Measurements from ENCODE around the gene NSUN4. TPM values are rescaled to one million over a fixed set of nuclear protein-coding genes. Genes with fewer than 3 reads are reported as not detected.

Gene NSUN4
- total and polyA plus RNA-seq, 2 of the 13 experiments (the other 11 are each of a cell fraction or from before 2014, with no cell fraction given): 21.5 to 23.5 TPM

- TF ChIP-seq ZHX2 (IDR thresholded peaks at IDR 0.05; ENCODE audit: low read depth): peak; percentile 81
- peak; percentile 69; the same call in 1 of the 2 replicates for TF ChIP-seq ZHX2 (CRISPR knock-in tag; IDR thresholded peaks at IDR 0.05; ENCODE audit: borderline replicate concordance)
- no peak for TF ChIP-seq MLLT10 (CRISPR knock-in tag; IDR thresholded peaks at IDR 0.05)
- peak; percentile 93 for TF ChIP-seq XRCC5 (optimal IDR thresholded peaks at IDR 0.05; ENCODE audit: low read length)
- TF ChIP-seq ZNF547 (CRISPR knock-in tag; IDR thresholded peaks at IDR 0.05): peak; percentile 28; the same call in 1 of the 2 replicates
- TF ChIP-seq SOX5 (CRISPR knock-in tag; IDR thresholded peaks at IDR 0.05; ENCODE audit: borderline replicate concordance): peak; percentile 36; the same call in 1 of the 2 replicates
- no peak; the same call in 1 of the 2 replicates for TF ChIP-seq ZNF580 (CRISPR knock-in tag; IDR thresholded peaks at IDR 0.05; ENCODE audit: borderline replicate concordance, low read depth)
- TF ChIP-seq RELA (CRISPR knock-in tag; IDR thresholded peaks at IDR 0.05): no peak
- TF ChIP-seq, protein P1, sequence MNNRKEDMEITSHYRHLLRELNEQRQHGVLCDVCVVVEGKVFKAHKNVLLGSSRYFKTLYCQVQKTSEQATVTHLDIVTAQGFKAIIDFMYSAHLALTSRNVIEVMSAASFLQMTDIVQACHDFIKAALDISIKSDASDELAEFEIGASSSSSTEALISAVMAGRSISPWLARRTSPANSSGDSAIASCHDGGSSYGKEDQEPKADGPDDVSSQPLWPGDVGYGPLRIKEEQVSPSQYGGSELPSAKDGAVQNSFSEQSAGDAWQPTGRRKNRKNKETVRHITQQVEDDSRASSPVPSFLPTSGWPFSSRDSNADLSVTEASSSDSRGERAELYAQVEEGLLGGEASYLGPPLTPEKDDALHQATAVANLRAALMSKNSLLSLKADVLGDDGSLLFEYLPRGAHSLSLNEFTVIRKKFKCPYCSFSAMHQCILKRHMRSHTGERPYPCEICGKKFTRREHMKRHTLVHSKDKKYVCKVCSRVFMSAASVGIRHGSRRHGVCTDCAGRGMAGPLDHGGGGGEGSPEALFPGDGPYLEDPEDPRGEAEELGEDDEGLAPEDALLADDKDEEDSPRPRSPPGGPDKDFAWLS (CRISPR knock-in tag; IDR thresholded peaks at IDR 0.05; ENCODE audit: borderline replicate concordance): no peak
- no peak for TF ChIP-seq HMGA1 (CRISPR knock-in tag; conservative IDR thresholded peaks at IDR 0.05)
- no peak for TF ChIP-seq NR2F6 (IDR thresholded peaks at IDR 0.05)
- peak; percentile 9; the same call in 1 of the 2 replicates for TF ChIP-seq NR2F6 (CRISPR knock-in tag; IDR thresholded peaks at IDR 0.05)
- TF ChIP-seq PPARG (CRISPR knock-in tag; conservative IDR thresholded peaks at IDR 0.05): peak; percentile 28; the same call in 1 of the 2 replicates
- TF ChIP-seq ZMYM3 (CRISPR knock-in tag; IDR thresholded peaks at IDR 0.05): 0 out of 2 replicates have a peak, but pooled peaks have one; percentile 16
- TF ChIP-seq ZFP36L2 (CRISPR knock-in tag; IDR thresholded peaks at IDR 0.05): peak; percentile 76; the same call in 1 of the 2 replicates
- no peak for TF ChIP-seq REXO4 (CRISPR knock-in tag; IDR thresholded peaks at IDR 0.05; ENCODE audit: borderline replicate concordance)
- TF ChIP-seq ISX (CRISPR knock-in tag; conservative IDR thresholded peaks at IDR 0.05): peak; percentile 80; the same call in 1 of the 2 replicates
- TF ChIP-seq TSC22D2 (CRISPR knock-in tag; IDR thresholded peaks at IDR 0.05; ENCODE audit: borderline replicate concordance): peak; percentile 82; the same call in 1 of the 2 replicates
- TF ChIP-seq ASH2L (IDR thresholded peaks at IDR 0.05; ENCODE audit: insufficient read length, low read depth, low read length): peak; percentile 83
- TF ChIP-seq ZZZ3 (CRISPR knock-in tag; IDR thresholded peaks at IDR 0.05; ENCODE audit: borderline replicate concordance): no peak
Observed at GRCh38 chr1:46340404-46341221, at the start of gene NSUN4 (continued).

Measured in HepG2 (cell line).